ENCODE data around the gene MARCHF10.

MARCHF10 gene

DNA sequence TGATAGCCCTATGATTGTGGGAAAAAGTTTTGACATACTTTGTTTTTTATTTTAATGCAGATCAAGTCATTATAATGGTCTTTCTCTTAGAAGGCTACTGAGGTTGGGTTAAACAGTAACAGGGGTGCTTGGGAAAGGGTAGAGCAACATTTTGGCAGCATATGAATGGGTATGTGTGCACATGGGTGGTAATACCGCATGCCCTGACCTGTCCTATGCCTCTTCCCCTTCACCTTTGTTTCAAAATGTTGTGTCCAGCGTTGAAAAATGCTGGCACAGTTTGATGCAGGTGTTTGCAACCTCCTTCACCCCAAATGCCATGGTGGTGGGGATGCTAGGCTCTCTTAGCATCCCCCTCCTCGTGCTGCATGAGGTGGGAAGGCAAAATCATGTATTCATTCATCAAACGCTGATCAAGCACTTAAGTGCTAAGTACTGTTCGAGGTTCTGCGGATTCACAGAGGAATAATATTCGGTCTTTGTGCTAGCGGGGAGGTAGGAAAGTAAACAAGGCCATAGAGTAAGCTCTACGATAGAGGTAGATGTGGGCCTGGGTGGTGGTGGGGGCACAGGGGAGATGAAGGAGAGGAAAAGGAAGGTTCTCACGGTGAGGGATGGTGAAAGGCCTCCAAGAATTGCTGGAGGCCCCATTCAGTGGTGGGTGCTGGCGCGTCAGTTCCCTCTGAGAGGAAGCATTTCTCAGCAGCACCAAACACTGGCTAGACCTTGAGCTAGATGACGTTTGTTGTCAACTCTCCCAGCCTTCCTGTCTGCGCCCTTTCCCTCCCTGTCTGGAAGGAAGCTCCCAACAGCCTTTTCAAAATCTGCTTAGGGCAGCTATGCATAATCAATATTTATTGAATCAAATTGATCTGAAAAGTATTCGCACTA is 13.3 kb upstream of the MARCHF10 start:
- no peak for DNase-seq

DNA sequence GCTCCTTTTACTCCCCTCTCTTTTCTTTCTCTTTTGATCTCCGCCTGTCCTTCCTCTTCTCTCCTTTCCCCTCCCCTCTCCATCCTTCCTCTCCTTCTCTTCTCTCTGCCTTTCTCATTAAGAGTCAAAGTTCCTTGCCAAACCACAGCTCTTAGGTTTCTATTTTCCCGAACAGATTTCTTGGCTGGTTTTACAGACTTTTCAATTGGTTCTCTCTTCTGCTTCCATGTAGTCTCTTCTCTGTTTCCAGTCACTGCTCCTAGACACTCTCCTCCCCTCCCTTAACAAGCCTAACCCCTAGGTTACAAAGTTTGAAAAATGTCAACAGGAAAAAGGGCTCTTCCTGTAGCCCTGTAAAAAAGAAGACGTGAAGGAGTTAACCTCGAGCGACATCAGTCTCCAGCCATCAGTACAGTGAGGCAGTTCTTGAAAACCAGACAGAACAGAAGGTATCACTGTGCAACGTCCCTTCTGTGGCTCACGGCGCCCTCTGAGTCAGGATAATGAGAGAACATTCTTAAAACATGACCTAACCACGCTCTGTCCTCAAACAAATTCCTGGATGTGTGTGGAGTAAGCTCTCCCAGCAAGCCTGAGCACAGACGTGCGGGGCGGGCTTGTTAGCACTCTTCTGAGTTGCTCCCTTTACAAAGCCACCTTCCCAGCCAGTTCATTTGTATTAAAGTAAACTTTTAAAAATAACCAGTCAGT is 11.6 kb upstream of the MARCHF10 start:
- no peak for DNase-seq

DNA sequence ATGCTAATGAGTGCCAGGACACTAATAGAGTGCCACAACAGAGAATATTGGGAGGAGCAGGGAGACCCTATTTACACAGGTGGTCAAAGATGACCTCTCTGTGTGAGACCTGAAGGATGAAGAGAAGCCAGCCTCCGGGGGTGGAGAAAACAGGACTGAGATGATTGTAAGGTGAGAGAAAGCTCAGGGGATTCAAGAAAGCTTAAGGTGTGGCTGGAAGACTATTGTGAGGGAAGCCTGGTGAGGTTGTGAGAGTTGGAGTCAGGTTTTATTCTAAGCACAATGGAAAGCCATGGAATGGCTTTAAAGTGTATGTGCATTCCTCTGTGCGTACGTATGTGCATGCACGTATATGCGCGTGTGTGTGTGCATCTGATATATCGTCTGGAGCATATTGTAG is 10.4 kb upstream of the MARCHF10 start:
- no peak for DNase-seq

DNA sequence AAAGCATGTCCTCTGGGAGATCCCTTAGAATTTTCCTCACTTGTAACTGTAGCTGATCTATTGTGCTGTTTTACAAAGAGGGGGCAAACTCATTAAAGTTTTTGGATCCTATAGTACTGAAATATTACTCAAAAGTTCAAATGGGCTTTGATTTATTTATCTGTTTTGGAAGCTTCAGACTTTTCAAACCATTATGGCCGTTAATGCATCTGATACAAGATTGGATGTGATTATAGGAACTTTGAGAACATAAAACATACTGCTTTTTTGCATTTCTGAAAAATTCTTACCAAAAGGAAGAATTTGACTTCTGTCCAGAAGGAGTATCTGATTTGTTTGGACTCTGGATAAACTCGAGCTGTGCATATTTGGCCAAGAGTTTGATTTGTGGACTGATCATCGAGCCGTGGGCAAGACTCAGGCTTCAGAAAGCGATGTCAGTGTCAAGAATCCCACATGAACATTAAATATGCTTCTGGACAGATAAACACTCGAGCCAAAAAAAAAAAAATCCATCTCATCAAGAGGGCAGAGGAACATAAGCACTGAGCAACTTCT is 8.2 kb upstream of the MARCHF10 start:
- no peak for DNase-seq

DNA sequence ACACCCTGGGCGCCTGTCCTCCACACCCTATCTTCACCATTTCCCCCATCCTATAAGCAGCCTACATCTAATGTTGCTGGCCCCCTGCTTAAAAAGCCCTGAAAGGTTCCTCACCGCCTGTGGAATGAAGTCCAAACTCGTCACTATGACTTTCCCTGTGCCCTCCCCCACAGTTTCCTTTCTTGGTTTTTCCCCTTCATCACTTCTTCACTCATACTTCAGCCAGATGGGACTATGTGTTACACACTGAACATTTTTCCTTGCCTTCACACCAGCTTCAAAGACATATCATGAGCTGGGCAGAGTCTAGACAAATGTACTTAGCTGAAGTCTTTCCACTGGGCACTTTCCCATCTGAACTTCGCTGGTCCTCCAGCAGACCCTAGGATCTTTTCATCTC is 1.5 kb upstream of the MARCHF10 start:
- no peak for DNase-seq

DNA sequence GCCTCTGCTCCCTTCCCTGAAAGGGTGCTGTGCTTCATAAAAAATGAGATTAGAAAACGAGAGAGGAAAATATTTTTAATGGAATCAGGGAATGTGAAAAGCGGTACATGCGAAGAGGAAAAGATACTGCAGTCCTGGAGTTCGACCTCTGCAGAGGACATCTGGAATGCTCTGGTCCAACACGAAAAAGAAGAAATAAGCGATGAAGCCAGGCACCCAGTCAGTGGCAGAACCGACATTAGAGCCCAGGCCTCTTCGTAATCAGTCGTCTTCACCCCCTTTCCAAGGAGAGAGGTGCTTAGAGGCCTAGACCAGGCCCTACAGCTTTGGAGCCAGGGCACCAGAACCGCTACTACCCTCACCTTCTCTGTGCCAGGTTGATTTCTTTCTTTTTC is 459 bp upstream of the MARCHF10 start:
- DNase-seq = no peak

DNA sequence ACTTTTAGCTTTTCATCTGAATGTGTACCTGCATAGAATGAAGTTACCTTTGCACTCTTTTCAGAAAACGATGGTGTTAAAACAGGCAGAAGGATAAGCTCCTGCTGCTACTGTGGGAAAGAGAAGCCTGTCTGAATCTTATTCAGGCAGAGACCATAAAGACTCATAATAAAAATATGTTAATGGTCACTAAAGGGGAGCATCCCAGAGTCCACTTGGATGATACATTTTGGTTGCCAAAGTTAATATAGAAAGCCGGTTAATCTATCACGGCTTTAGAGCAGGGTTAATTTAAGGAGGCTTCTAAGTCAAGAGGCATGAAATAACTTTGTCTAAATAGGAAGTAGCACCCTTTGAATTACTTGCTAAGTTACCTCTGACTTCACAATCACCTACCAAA is 2.9 kb downstream of the MARCHF10 start:
- DNase-seq = no peak

DNA sequence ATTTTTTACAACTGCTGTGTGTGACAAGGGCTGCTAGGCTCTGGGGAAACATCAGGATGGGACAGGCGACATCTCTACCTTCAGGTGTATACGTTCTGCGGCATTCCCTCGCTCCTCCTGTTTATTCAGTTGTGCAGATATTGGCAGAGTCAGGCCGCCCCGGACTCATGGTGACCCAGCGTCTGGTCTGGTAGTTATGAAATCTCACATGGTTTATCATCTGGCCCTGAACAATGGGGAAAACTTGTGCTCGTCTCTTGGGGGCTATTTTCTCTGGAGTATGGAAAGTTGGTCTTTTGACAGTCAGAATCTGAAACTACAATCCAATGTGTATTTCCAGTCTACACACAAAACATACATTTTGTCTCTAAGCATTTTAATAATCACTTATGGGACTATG is 3.3 kb downstream of the MARCHF10 start:
- no peak for DNase-seq

DNA sequence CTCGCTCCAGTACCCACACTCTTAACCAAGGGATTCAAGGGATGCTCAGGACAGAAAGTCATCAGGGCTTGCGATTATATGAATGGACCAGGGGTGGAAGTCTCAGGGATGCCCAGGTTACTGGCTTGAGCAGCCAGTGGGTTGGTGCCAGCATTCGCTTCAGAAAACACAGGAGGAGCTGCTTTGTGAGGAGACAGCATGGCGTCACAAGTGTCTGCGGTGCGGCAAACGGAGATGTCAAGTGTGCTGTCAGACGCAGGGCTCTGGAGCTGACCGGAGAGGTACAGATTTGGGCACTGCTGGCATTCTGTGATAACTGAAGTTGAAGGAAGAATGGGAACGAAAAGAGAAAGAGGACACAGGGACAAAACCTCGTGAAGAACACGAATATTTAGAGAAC is 4.1 kb downstream of the MARCHF10 start:
- no peak for DNase-seq

DNA sequence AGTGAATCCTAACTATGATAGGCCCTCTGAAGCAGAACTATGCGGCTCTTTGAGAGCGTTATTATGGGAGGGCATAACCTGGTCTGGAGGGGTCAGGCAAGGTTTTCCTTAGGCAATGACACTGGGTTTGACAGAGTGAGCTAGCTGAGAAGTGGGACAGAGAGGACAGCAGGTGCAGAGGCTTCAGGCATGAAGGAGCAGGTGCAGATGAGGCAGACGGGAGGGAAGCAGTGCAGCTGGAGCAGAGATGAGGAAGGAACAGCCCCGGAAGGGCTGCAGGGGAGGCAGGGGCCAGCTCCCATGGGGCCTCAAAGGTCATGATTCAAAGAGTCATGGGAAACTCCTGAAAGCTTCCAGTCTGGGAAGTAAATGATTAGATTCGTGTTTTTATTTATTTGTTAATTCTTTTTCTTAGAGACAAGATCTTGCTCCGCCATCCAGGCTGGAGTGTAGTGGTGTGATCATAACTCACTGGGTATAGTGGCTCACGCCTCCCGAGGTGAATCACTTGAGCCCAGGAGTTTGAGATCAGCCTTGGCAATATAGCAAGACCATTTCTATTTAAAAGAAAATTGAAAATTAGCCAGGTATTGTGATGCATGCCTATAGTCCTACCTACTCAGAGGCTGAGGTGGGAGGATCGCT is 5.4 kb downstream of the MARCHF10 start:
- no peak for DNase-seq

DNA sequence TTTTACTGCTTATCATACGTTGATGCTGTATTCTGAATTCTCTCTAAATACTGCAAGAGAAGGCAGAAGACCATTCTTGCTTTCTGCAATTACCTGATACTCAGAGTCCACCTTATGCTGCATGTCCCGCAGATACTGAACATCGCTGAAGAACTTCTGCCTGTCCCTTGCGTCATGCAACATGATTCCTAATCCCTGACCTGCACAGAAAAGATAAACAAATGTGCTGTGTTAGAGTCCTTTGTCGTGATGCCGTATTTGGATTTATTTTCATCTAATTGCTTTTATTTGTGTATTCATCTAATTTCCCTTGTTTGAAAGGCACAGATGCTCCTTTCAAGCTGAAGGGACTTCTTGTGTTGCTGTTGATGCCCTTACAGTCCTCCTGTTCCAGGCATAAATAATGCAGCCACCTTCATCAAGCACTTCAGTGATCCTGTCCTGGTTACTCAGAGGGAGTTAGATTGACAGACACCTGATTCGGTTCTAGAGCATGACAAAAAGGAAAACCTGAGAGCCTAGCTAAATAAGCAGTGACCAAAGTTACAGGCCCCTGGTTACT is 6.5 kb downstream of the MARCHF10 start:
- DNase-seq = no peak

DNA sequence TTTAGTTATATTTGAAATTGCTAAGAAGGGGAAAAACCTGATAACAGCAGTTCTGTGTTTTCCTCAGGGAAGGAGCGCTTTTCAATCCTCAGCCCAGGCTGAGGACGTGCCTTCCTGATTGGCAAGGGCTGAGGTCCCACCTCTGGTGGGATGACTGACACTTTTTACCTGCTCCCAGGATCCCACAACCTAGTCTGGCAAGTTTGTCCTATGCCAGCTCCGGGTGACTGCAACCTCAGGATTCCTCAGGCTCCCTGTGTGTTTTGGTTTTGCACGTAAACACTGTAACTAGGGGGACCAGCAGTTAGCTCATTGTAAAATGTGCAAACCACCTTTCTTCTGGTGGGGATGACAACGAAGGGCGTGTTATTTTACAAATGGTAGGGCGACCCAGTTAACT is 7.5 kb downstream of the MARCHF10 start:
- DNase-seq = no peak

DNA sequence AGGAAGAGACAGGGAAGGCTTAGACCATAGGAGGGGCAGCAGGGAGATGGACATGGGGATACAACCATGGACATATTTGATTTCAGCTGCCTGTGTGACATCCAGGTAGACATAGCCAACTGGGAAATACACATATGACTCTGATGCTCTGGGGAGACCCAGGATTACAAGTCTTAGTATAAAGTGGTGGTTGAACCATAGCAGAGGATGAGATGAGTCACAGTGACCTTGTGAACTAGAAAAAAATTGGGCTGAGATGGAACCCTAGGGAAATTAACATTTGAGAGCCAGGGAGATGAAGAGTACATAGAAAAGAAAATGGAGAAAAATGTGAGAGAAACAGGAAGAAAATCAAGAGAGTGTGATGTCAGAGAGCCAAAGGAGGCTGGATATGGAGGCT is 10.2 kb downstream of the MARCHF10 start:
- DNase-seq = no peak

DNA sequence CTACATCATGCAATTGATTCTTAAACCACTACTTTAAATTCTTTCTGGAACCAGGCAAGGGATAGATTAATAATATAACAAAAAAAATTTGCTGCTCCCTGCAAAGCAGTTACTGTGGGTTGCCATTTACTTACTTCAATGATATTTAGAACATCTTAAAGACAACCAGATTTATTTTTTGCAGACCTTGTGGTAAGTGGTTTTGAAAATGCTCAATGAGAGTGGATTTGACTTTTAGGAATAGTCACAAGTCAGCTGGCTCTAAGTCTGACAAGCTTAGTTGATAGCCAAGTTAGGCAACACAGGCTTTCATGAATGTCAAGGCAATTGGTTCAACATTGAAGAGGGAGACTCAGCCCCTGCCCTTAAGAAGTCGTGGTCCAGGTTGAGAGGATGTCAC is 11.8 kb downstream of the MARCHF10 start:
- DNase-seq = no peak

DNA sequence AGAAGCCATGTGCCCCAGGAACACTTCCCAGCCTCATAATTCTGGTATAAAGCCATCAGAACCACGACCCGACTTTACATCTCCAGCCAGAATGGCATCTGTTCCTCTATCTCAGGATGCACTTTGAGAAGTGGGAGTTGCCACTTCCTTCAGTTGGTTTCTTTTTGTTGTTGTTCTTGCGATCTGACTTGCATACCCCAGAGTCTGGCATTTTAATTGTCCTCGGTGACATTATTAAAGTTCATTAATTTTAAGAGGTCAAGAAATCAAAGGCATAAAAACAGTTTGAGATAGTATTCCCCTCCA is 13.5 kb downstream of the MARCHF10 start:
- DNase-seq = no peak

DNA sequence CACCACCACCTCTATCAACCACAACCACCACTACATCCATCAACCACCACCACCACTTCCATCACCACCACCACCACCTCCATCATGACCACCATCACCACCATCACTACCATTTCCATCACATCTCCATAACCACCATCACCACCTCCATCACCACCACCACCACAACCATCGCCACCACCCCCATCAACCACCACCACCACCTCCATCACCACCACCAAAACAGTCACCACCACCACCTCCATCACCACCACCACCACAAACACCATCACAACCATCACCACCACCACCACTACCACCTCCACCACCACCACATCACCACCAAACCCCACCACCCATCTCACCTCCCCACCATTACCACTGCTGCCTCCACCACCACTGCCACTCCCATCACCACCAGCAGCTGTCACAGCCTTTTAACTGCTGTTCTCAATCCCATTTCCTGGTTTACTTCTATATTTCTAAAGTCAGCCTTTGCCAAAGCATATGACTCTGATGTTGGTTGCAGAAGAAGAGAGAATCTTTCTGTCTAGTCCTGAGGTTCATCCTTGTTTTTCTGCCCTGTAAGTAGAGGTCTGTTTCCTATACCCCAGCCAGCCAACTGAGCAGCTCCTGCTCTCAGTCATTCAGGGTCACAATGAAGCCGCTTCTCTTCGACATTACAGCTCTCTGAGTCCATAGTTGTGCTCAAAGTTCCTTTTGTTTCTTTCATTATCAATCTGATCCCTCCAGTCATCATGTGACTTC is 14.0 kb downstream of the MARCHF10 start:
- DNase-seq = no peak

DNA sequence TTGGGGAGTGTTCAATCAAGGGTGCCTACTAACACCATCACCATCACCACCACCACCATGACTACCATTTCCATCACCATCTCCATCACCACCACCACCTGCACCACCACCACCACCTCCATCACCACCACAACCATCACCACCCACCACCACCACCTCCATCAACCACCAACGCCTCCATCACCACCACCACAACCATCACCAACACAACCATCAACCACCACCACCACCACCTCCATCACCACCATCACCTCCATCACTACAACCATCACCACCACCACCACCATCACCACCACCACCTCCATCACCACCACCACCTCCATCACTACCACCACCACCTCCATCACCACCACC is 15.7 kb downstream of the MARCHF10 start:
- no peak for DNase-seq

DNA sequence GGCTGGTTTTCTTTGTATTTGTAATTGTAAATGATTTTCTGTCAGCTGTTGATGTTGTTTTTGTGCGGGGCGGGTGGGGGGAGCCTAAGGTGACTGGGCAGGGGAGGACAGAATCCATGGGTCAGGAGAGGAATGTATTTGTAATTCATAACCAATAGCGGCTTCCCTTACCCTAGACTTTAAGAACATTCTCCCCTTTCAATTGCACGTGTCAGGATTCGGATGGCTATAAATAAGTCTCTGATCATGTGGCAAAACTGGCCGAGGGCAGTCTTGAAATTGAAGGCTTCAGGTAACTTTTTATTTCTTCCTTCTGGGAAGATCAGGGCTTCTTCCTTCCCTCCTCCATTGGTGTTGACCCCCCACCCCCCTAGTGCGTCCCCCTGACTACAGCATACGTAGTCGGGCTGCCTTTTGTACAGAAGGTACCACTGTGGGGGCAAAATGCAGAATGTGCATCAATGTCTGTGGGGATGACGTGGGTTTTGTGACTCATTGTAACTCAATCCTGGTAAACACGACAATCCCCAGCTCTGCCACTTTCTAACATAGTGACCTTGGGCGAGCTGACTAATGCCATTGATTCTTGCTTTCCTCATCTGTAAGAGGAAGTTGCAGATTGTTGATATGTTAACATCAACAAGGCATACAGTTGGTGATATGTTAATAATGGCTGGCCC is 16.2 kb downstream of the MARCHF10 start:
- DNase-seq = no peak

DNA sequence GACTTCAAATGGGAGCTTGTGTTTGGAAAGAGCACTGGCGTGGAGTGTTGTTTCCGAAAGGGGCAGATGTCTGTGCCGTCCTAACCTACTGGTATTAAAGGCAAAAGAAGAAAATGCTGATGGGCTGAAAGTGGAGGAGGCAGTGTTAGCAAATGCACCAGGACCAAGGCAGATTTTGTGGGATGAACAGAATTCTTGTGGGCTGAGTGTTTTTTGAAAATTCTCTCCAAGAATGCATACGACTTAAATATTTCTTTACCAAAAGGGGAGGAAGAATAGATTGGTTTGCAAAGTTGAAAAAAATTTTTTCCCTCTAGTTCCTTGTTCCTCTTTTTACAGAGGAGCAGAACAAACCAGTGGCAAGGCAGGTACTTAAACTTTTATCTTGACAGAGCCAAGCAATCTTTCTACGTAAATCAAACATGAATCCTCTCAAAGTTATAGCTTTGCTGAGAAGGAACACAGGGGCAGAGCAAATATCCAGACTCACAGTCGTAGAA is 16.8 kb downstream of the MARCHF10 start:
- no peak for DNase-seq

DNA sequence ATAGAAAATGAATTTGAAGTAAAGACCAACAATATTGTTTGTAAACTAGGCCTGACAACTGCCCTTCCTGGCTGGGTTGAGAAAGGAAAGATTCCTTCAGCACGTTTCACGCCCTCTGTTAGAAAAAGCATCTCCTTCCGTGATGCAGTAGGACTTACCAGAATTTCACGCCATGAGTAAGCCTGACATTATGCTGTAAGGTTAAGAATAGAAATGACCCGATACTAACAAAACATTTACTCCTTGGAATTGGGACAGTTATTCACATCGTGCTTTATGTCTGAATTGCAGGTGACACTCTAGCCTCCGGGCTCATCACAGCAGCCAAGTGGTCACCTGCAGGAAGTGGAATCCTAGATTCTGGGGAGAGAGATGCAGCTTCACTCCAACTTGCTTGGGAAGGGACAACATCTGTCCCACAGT is 17.5 kb downstream of the MARCHF10 start:
- no peak for DNase-seq

DNA sequence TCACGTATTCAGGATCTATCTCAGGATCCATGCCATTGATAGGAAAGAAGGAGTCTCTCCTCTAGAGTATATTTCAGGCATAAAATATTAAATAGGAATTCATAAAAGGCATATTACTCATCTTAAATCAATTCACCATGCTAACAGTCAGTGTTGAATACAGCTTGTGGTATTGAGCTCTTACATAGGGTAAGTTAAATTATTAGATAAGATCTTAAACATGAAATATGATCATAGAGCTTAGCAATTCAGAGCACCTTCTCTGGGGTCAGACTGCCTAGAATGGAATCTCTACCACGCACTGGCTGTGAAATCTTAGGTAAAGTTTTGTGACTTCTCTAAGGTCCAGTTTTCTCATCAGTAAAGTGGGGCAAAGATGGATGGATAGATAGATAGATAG is 20.7 kb downstream of the MARCHF10 start:
- DNase-seq = no peak

DNA sequence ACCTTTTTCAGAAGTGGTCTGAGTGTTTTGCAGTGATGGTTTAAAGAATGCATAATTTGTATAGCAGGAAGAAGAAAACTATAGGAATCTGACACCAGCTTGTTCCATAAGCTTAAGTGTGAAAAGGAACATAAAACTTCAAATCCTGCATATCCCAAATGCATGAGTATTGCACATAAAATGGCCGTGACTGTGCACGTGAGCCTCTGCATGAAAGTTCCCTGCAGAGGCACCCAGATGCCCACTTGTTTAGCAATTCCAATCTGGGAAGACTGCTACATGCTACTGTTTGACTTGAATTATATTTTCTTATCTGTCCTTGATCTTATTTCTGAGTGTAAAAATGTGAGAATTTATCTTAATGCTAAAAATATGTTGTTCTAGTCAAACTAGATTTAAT is 21.5 kb downstream of the MARCHF10 start:
- DNase-seq = no peak

All from NCI-H1417 treated with DMSO at 0.1 percent for 48 hours (cell line).